Mesangial cell (primary cell): ENCODE results near the gene PROS1. TPM values are rescaled to one million over a fixed set of nuclear protein-coding genes. Genes with fewer than 3 reads are reported as not detected.

Experiments
- total RNA-seq: library from RNA; depleted of rRNA; stranded (reverse); fragments of >200 nt; gene quantifications from 2 replicates; pipeline ENCODE4 v1.2.3, GENCODE V29; 2015

Gene PROS1
- 5.7 and 33.8 TPM in 2 replicates for total RNA-seq

GRCh38 chr3:93973131-93974126, at the start of gene PROS1:
TSS of gene PROS1 (minus strand) at chr3:93973896. CDS start at chr3:93973749, 147 bp downstream.

GRCh38 chr3:93979850-93980676, 6.4 kb upstream of the PROS1 start, which contains the start of gene ARL13B:
TSS of gene ARL13B (plus strand) at chr3:93980155. CDS start at chr3:93980424, 269 bp downstream.

Other genes starting within 250 kb of the PROS1 start
- gene ARL13B, start 6.3 kb upstream of the PROS1 start, total RNA-seq, result 4.6 and 5.9 TPM in 2 replicates
- gene STX19, start 54.7 kb upstream of the PROS1 start, total RNA-seq, result not detected in 2 replicates
- 1.5 and 2.9 TPM in 2 replicates for gene DHFR2, start 89.0 kb upstream of the PROS1 start, total RNA-seq
- 8.2 and 10.1 TPM in 2 replicates for gene NSUN3, start 89.2 kb upstream of the PROS1 start, total RNA-seq